SIG-M5 treated with dmso at 0.1 percent for 504 hours (cell line): ENCODE data around the gene GBGT1.

Experiments used
- DNase-seq: peaks from one replicate; lab custom pipeline; 2025; ENCODE audit not compliant: unreplicated experiment; lab: John Stamatoyannopoulos, UW

The GBGT1 gene

DNA sequence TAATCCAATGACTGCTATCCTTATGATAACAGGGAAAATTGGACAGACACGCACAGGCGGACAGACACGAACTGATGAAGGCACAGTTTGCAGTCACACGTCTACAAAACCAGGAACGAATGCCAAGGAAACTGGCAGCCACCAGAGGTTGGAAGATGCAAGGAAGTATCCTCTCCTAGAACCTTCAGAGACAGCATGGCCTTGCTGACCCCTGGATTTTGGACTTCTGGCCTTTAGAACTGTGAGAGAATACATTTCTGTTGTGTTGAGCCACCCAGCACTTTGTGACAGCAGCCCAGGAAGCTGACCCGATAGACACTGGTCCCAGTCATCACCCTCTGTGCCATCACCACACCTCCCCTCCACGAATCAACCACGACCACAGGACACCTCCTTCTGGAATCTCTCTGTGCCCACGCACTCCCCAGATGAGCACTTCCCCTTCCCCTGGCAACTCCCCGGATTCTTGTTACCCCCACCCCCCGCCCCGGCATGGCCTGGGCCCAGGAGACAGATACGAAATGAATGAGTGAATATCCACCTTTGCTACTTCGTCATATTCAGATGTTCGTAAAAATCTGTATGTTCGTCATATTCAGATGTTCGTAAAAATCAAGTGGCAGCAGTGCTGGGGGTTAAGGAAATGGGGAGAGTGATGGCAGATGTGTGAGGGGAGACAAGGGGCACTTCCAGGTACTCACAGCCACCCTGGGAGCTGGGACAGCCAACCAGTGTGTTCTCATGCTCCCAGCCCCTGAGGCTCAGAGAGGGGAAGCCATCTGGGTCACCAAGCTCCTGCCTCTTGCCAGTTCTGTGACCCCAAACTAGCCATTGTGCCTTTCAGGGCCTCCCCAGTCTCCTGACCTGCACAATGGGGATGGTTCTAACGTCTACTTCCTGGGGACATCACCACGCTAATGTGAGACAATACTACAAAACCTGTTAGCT, 18.5 kb downstream of the GBGT1 start:
- no peak for DNase-seq

DNA sequence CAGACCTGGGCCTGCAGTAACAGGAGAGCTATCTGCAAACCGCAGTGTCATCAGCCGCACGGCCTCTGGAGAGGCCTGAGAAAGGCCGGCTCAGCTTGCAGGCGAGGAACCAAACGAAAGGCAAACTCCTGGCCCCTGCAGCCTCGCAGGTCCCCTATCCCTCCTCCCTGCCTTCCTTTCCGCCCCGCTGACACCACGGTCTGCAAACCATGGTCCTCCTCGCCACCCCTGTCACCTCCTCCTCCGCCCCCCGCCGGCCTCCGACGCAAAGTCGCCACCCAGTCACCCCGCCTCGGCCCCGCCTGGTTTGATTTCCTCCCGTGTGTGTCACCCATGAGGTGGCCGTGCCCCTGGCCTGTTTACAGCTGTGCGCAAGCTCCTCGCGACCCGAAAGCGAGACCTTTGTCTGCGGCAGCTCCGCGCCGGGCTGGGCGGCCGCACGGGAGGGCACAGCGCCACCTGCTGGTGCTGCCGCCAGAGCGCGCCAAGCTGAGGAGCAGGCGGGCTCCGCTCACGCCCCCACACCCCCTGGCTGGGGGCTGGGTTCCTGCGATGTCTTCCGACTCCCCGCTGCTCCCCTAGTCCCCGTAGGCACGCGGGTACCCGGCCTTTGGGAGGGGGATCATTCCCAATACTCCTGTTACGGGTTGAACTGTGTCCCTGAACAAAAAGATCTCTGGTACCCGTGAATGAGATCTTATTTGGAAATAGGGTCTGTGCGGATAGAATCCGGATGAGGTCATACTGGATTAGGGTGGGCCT, 19.4 kb downstream of the GBGT1 start:
- DNase-seq = peak; percentile 55

DNA sequence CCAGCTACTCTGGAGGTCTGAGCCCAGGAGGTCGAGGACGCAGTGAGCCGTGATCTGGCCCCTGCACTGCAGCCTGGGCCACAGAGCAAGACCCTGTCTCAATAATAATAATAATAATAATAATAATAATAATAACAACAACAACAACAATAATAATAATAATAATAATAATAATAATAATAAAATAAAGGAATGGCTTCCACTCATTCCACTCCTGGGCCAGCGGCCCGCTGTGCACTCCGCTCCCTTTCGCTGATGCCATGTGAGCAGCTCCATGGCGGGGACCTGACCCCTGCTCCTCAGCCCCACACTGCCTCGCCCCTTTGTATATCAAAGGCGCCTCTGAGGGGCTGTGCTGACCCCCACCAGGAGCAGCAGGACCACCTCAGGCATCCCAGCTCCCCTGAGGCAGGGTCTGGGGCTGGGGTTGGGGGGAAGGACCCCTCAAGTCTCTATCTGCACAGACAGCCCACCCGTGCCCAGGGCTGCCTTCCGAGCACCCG, 20.0 kb downstream of the GBGT1 start:
- no peak for DNase-seq

DNA sequence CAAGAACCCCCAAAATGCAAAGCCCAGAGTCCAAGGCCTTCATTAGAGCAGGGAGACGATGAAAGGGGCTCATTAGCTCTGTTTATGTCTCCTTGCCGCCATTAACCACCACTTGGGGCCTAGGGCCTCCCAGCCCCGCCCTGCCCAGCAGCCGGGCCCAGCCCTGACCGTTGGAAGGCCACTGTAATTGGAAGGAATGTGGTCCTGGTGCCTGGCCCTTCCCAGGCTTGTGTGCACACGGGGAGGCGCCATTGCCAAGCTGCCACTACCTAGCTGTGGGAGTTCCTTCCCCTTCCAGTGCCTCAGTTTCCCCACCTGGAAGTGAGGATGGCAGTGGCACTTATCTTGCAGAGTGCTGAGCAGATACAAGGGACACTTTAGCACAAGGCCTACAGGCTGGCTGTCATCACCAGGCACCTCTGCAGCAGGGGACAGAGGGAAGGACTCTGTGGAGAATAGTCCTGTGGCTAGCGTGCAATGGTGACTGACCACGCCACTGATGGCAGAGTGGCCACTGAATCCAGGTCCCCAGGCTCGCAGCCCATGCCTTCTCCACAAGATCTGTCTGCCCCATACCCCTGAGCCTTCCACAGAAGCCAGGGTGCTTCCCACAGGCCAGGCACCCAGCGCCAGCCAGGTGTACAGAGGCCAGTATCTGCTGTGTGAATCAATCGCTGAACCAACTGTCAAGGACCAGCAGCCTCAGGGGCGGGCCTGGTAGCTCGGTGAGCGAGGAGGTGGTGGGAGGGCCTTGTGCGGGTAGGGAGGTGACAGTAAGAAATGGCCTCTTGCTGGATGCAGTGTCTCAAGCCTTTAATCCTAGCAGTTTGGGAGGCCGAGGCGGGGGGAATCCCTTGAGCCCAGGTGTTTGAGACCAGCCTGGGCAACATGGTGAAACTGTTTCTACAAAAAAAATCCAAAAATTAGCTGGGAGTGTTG, 20.8 kb downstream of the GBGT1 start:
- no peak for DNase-seq

- DNase-seq = no peak
These were observed 21.7 kb downstream of the GBGT1 start for GRCh38 chr9:133141833-133142595.

GRCh38 chr9:133140606-133141005, 23.1 kb downstream of the GBGT1 start:
- DNase-seq = no peak

DNA sequence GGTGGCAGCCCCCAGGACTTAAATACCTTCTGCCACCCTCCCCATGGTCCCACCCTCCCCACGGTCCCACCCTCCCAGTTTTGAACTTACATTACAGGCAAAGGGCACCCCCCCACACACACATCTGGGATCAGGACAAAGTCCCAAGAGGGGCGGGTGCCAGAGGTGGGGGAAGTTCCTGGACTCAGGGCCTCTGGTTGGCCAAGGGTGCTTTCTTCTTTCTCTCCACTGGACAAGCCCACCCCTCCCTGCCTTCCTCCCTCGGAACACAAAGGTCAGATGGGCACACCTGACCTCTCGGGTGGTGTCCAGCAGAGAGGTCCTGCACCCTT, 23.6 kb downstream of the GBGT1 start:
- no peak for DNase-seq

- no peak for DNase-seq
These were observed 24.2 kb downstream of the GBGT1 start for GRCh38 chr9:133139246-133140173.

DNA sequence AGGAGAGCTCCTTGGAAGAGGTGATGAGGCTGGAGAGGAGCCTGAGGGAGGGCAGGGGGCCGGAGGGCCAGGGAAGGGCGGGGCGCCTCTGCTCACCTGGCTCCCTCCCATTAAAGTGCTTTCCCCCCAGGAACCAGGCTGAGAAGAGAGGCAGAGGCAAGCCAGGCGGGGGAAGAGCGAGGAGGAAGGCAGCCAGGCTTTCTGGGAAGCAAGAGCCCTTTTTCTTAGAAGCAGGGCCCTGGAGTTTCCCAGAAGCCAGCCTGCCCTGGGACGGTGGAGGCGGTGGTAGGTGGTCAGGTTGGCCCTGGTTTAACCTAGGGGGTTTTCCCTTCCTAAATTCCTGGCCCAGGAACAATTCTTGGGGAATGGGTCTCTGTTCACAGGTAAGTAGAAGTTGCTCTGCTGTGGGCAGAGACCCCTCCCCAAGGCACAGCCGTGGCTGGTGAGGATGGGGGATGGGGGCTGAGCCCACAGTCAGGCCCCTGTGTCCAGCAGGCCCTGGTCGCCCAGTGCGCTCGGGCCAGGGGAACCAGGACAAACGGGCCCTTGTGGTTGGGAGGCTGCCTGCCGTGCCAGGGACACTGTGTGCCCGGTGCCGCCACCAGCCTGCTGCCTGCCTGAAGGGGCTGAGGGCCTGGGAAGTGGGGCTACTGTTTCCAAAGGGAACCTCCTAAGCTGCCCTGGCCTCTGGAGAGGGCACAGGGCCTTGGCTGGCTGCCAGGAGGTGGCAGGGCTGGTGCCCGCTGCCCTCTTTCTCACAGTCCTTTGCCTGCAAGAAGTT, 26.1 kb downstream of the GBGT1 start:
- DNase-seq = no peak

- DNase-seq = no peak
These were observed 28.5 kb downstream of the GBGT1 start for GRCh38 chr9:133135146-133135745.

DNA sequence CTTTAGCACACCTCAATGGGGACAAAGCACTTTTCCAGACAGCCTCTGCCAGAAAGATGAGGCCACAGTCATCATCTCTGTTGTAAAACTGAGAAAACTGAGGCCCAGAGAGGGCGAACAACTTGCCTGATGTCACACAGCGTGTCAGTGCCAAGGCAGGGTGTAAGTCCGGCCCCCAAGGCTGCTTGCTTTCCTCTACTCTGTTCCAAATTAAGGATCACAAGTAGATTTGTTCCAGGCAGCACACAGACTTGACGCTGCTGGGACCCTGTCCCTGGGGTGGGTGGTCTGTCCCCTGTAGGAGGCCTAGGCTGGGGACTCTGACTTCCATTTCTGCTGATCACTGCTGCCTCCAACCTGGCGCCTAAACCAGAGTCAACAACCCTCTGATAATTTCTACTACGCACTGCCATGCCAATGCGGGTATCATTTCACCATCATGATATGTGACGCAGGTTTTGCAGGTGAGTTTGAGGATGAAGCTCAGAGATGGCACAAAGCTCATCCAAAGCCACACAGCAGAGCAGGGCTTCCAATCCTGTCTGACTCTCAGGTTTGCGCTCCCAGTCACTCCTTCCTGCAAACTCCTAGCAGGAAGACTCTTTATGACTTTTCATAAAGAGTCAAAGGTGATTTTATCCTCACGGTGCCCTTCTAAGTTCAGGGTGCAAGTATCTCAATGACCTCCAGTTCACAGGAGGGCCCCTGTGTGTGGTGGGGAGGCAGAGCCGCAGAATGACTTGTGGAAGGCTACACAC, 29.1 kb downstream of the GBGT1 start:
- DNase-seq = no peak

GRCh38 chr9:133133681-133134387, 29.9 kb downstream of the GBGT1 start:
- DNase-seq = peak; percentile 60

- DNase-seq = no peak
These were observed 31.5 kb downstream of the GBGT1 start for GRCh38 chr9:133132174-133132573.

GRCh38 chr9:133131506-133131905, 32.2 kb downstream of the GBGT1 start:
- DNase-seq = no peak

- no peak for DNase-seq
These were observed 32.9 kb downstream of the GBGT1 start for GRCh38 chr9:133130685-133131244.
